Ovary (tissue), 9 donors: ENCODE measurements around the gene PIH1D1. TPM values are rescaled to one million over a fixed set of nuclear protein-coding genes. Genes with fewer than 3 reads are reported as not detected.

Experiments
- DNase-seq, 5 donors: peaks; one replicate each; pipeline ENCODE4 v3.0.0-alpha.2; 2019 to 2020
- H3K27ac ChIP-seq, 2 donors: fragments of 200-600 bp; one replicate each; pipeline versions ENCODE4 v1.5.1 to v1.8.0; 2019 to 2022
- H3K27me3 ChIP-seq: fragments of 200-600 bp; one replicate; pipeline ENCODE4 v1.8.0; 2022
- H3K36me3 ChIP-seq: fragments of 200-600 bp; sonication (generic); one replicate; pipeline ENCODE4 v1.5.1; 2019
- H3K4me1 ChIP-seq: one replicate; pipeline ENCODE4 v1.8.1; 2013; ENCODE audit warnings: mild to moderate bottlenecking, moderate library complexity; ENCODE audit not compliant: insufficient read depth
- H3K4me3 ChIP-seq: fragments of 200-600 bp; sonication (generic); one replicate; pipeline ENCODE4 v1.5.1; 2017
- H3K9me3 ChIP-seq, 2 donors: fragments of 200-600 bp in 1 of 2; sonication (generic) in 1 of 2; one replicate each; pipeline versions ENCODE4 v1.5.1 to v1.8.1; 2013 to 2019; ENCODE audit warnings: mild to moderate bottlenecking in 1 of 2, moderate library complexity in 1 of 2
- EP300 ChIP-seq: sonication (generic); formaldehyde crosslinking; IDR thresholded peaks from one replicate; pipeline ENCODE4 v1.6.1; 2017; ENCODE audit warnings: antibody characterized with exemption
- POLR2A ChIP-seq: fragments of 450-650 bp; IDR thresholded peaks from one replicate; pipeline ENCODE4 v1.6.1; 2017; ENCODE audit warnings: antibody characterized with exemption, mild to moderate bottlenecking, moderate library complexity
- WGBS, 3 donors: extraction: QIAGEN DNeasy Blood & Tissue Kit in 1 of 3; methylation state at CpG; one replicate each; pipeline versions ENCODE4 v1.1.5 to v1.1.7; 2013 to 2017; 5-methylcytosine and 5-hydroxymethylcytosine counted together
- intact Hi-C, 4 donors: fragments of 100-400 bp; cut with DNase I; formaldehyde crosslinking; loops; one replicate each; pipeline versions ENCODE4 v1.11.0 to v1.15.1; 2022 to 2023
- polyA plus RNA-seq, 2 donors: library from polyadenylated mRNA; stranded (reverse); fragments of 200-250 nt in 1 of 2; fragments of 350-450 nt in 1 of 2; fragmentation: Illumina TruSeq in 1 of 2; extraction: RNeasy Lipid Tissue Mini Kit (QIAGEN cat#74804) in 1 of 2; gene quantifications; one replicate each; pipeline ENCODE4 v1.2.3, GENCODE V29; 2013 to 2014
- total RNA-seq, 7 donors: library from RNA; depleted of rRNA in 2 of 7; stranded (reverse); fragments of >200 nt in 2 of 7; fragmentation: NEBNext Ultra II Directional in 3 of 7; extraction: Animal tissue kit (Norgen Biotek cat#: 25700) in 3 of 7; gene quantifications; one replicate each; pipeline versions ENCODE4 v1.1.0 to v1.2.4, GENCODE V29; 2016 to 2023
- TF ChIP-seq, protein P1 (sequence below), 3 donors: fragments of 450-650 bp in 2 of 3; fragments of 200-600 bp in 1 of 3; IDR thresholded peaks; one replicate each; pipeline versions ENCODE4 v1.5.1 to v1.8.0; 2016 to 2022; ENCODE audit warnings: antibody characterized with exemption in 3 of 3, mild to moderate bottlenecking in 1 of 3
- donor health status: DM: no; HTN: no; CAD: no; lungs with moderate emphysema.
- donor health status: DM: no; HTN: no; CAD: no.
- donor health status: Bipolar disorder and iron deficiency.
- donor health status: DM: yes; HTN: yes; CAD: no.
- donor health status: DM: no; HTN: no; CAD: no.
- donor health status: DM: yes; HTN: yes; CAD: no.

PIH1D1 gene
- total and polyA plus RNA-seq, 9 donors = 28.6 to 69.4 (median 58.5) TPM

DNA sequence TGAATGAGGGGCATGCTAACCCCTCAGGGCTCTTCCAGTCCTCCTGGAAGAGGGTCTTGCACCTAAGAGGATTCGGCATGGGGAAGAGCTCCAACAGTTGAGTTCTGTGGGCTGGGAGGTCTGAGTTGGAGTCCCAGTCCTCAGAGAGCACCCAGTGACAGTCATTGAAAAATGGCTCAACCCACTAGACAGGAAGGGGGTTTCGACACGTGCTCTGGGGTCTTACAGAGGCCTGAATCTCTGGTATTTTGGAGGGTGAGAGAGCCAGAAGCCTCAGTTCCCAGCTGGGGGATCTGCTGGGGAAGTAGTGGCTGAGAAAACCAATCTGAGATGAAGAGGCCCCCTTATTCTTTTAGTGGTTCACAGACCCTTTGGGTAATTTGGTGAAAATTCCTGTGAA lies 37.4 kb downstream of the PIH1D1 start:
- WGBS, 3 donors = 84 to 90% (median 87%) methylated on average over 3 of the region's 3 CpGs
- H3K27me3 ChIP-seq = no peaks in the 10 kb centered on the region
- no peak for DNase-seq
- no peak overlapping the region for H3K4me3 ChIP-seq
- H3K36me3 ChIP-seq = no peaks in the 10 kb centered on the region
- TF ChIP-seq EP300 = no peak
- intact Hi-C loops = no loop called here
- H3K4me1 ChIP-seq = no peaks in the 10 kb centered on the region
- no peak overlapping the region for H3K27ac ChIP-seq
- no peaks in the 10 kb centered on the region for H3K9me3 ChIP-seq

DNA sequence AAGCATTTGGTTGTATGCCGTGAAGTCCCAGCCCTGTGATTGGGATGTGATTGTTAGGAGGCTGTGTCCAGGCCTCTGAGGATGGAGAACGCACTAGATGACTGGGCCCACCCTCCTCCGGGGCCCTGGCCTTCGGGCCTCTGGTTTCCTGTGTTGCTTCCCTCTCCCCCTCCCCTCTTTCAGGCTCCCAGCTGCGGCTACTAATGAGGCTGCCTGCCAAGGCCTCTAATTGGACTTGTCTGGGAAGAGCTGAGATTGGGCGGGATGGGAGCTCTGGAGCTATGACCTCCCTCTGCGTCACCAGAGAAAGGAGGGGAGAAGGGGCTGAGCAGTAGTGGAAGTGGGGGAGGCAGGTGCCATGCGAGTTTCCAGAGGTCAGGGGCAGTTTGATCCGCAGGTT lies 38.3 kb downstream of the PIH1D1 start:
- Histone ChIP-seq H3K4me3 (no peak overlapping the region), H3K27me3 (no peaks in the 10 kb centered on the region), H3K36me3 (no peaks in the 10 kb centered on the region), H3K9me3 (no peaks in the 10 kb centered on the region), H3K4me1 (no peaks in the 10 kb centered on the region), H3K27ac (no peak overlapping the region)
- DNase-seq = no peak
- 15 to 44% (median 28%) methylated on average over 9 of the region's 9 CpGs for WGBS, 3 donors
- intact Hi-C loops = no loop called here
- TF ChIP-seq, protein P1, sequence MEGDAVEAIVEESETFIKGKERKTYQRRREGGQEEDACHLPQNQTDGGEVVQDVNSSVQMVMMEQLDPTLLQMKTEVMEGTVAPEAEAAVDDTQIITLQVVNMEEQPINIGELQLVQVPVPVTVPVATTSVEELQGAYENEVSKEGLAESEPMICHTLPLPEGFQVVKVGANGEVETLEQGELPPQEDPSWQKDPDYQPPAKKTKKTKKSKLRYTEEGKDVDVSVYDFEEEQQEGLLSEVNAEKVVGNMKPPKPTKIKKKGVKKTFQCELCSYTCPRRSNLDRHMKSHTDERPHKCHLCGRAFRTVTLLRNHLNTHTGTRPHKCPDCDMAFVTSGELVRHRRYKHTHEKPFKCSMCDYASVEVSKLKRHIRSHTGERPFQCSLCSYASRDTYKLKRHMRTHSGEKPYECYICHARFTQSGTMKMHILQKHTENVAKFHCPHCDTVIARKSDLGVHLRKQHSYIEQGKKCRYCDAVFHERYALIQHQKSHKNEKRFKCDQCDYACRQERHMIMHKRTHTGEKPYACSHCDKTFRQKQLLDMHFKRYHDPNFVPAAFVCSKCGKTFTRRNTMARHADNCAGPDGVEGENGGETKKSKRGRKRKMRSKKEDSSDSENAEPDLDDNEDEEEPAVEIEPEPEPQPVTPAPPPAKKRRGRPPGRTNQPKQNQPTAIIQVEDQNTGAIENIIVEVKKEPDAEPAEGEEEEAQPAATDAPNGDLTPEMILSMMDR (IDR thresholded peaks at IDR 0.05) = no peak
- TF ChIP-seq EP300 (no peak), POLR2A (no peak)

DNA sequence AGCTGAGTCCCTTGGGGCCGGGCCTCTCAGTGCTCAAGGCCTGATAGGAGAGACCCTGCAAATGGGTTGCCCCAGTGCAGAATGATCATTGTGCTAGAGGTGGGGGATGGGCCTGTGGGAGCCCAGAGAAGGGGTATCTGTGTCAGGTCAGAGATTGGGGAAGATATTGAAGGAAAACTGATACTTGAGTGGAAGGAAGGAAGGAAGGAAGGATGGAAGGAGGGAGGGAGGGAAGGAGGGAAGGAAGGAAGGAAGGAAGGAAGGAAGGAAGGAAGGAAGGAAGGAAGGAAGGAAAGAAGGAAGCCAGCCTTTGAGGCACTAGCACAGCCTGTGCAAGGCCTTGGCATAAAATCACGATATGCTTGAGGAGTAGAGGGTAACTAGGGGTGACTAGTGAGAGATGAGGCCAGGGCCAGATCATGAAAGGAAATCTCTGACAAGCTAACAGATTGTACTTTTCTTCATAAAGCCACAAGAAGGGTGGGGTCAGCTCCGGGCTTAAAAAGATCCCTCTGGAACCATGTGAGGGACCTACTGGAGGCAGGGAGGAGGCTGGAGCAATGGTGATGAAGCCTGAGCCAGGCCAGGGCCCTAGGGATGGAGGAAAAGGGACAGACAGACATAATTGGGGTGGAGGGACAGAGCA lies 39.8 kb downstream of the PIH1D1 start:
- no peaks in the 10 kb centered on the region for H3K27me3 ChIP-seq
- no peaks in the 10 kb centered on the region for H3K36me3 ChIP-seq
- intact Hi-C loops = no loop called here
- H3K27ac ChIP-seq = no peak overlapping the region
- 72 to 75% (median 72%) methylated on average over 3 of the region's 3 CpGs for WGBS, 3 donors
- H3K4me3 ChIP-seq = no peak overlapping the region
- no peaks in the 10 kb centered on the region for H3K4me1 ChIP-seq
- H3K9me3 ChIP-seq = no peaks in the 10 kb centered on the region
- DNase-seq = no peak
- TF ChIP-seq, protein P1 (IDR thresholded peaks at IDR 0.05) = no peak
- TF ChIP-seq EP300 (no peak), POLR2A (no peak)

DNA sequence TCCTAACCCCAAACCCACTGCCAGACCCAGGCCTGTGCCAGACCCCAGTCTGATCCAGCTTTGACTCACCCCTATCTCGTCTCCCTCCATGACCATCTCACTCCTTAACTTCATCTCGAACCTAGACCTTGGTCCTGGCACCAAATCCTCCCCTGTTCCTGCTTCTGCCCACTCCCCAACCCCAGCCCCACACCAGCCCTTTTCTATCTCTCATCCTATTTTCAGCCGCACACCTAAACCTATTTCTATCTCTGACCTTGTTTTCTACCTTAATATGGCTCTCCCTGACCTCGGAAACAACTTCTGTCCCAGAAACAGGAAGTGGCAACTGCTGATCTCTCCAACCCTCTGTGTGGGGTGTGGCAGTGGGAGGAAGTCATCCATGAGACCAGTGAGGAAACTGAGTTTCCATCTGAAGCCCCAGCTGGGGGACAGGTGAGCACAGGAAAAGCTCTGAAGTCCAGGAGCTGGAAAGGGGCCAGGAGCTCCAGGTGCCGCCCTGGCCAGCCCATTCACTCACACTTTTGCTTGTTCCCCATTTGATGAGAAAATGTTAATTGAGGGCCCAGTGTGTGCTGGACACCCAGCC lies 42.1 kb downstream of the PIH1D1 start:
- Histone ChIP-seq H3K36me3 (no peaks in the 10 kb centered on the region), H3K27me3 (no peaks in the 10 kb centered on the region), H3K9me3 (no peaks in the 10 kb centered on the region), H3K4me3 (no peak overlapping the region), H3K4me1 (no peaks in the 10 kb centered on the region), H3K27ac (no peak overlapping the region)
- 74 to 79% (median 79%) methylated on average over 5 of the region's 5 CpGs for WGBS, 3 donors
- TF ChIP-seq EP300 (no peak), POLR2A (no peak)
- TF ChIP-seq, protein P1 (IDR thresholded peaks at IDR 0.05) = no peak
- intact Hi-C loops = no loop called here
- no peak for DNase-seq

DNA sequence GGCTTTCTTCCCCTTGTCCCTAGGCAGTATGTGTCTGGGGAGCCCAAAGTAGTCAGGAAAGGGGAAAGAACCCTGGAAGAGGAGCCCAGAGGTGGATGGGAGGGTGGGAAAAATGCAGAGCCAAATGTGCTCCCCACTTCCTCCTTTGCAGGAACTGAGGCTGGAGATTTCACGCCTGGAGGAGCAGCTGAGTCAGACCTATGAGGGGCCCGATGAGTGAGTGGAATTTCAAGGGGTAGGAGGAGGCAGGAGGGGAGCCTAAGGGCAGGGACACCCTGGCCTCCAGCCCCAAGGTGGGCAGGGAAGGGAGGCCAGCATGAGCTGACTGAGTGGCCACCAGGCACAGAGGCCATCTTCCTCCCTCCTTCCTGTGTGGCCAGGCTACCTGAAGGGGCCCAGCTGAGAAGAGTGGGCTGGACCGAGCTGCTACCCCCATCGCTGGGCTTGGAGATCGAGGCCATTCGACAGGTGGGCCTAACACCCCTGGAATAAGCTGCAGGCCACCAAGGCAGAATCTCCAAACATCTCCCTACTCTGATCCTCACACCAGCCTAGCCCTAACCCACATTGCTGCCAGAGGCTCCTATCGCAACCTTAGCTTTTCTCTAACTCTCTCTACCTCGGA lies 42.7 kb downstream of the PIH1D1 start:
- H3K9me3 ChIP-seq = no peaks in the 10 kb centered on the region
- WGBS, 3 donors = 76 to 81% (median 78%) methylated on average over 8 of the region's 8 CpGs
- H3K4me1 ChIP-seq = no peaks in the 10 kb centered on the region
- no peaks in the 10 kb centered on the region for H3K36me3 ChIP-seq
- no peak for TF ChIP-seq POLR2A
- TF ChIP-seq, protein P1 (IDR thresholded peaks at IDR 0.05) = no peak
- TF ChIP-seq EP300 = no peak
- H3K4me3 ChIP-seq = no peak overlapping the region
- intact Hi-C loops = no loop called here
- no peaks in the 10 kb centered on the region for H3K27me3 ChIP-seq
- H3K27ac ChIP-seq = no peak overlapping the region
- DNase-seq = no peak
